OCI-LY3 (cell line): ENCODE measurements around the gene DPF3.

ENCODE experiments used
- H2AFZ ChIP-seq: fragments of 200-600, 300-600 bp; shearing (Covaris generic); 2 replicates; pipeline ENCODE4 v1.6.0; 2014; ENCODE audit warnings: antibody characterized with exemption, low read depth, low read length
- H3K27ac ChIP-seq: fragments of 200-600, 300-600 bp; sonication (generic); 2 replicates; pipeline ENCODE4 v1.5.1; 2014; ENCODE audit warnings: mild to moderate bottlenecking, low read length, moderate library complexity, mixed read lengths
- H3K27me3 ChIP-seq: fragments of 200-600, 300-600 bp; sonication (generic); 2 replicates; pipeline ENCODE4 v1.6.1; 2014; ENCODE audit warnings: low read depth, low read length, mixed read lengths
- H3K36me3 ChIP-seq: fragments of 200-600, 300-600 bp; sonication (generic); replicated peaks from 2 replicates; pipeline ENCODE3; 2014; ENCODE audit warnings: low read depth, low read length, mixed read lengths
- H3K4me1 ChIP-seq: fragments of 300-600, 200-600 bp; sonication (generic); 2 replicates; pipeline ENCODE4 v1.6.1; 2014; ENCODE audit warnings: low read length, mixed read lengths
- H3K4me2 ChIP-seq: fragments of 200-600, 300-600 bp; sonication (generic); 2 replicates; pipeline ENCODE4 v1.6.1; 2014; ENCODE audit warnings: low read length, mixed read lengths
- H3K4me3 ChIP-seq: fragments of 300-600, 200-600 bp; sonication (generic); 2 replicates; pipeline ENCODE4 v1.5.1; 2014; ENCODE audit warnings: antibody characterized with exemption, mild to moderate bottlenecking, low read length, moderate library complexity
- H3K79me2 ChIP-seq: fragments of 300-600, 200-600 bp; shearing (Covaris generic); 2 replicates; pipeline ENCODE4 v1.6.1; 2014; ENCODE audit warnings: mild to moderate bottlenecking, low read length, mixed read lengths
- H3K9ac ChIP-seq: fragments of 300-600, 200-600 bp; shearing (Covaris generic); 2 replicates; pipeline ENCODE4 v1.6.0; 2014; ENCODE audit warnings: mild to moderate bottlenecking, low read length, moderate library complexity
- H3K9me3 ChIP-seq: fragments of 200-600, 300-600 bp; shearing (Covaris generic); 2 replicates; pipeline ENCODE4 v1.6.1; 2014; ENCODE audit warnings: low read length, mixed read lengths; ENCODE audit not compliant: insufficient read depth
- H4K20me1 ChIP-seq: fragments of 200-600, 300-600 bp; sonication (generic); 2 replicates; pipeline ENCODE4 v1.6.1; 2016; ENCODE audit warnings: low read length, mixed read lengths; ENCODE audit not compliant: insufficient read depth
- EZH2phosphoT487 ChIP-seq: fragments of 200-600 bp; shearing (Covaris generic); IDR thresholded peaks from 2 replicates; pipeline ENCODE4 v1.6.1; 2018; ENCODE audit warnings: antibody characterized with exemption, mixed run types, low read depth
- TF ChIP-seq, protein P1 (sequence below): fragments of 200-600, 300-600 bp; sonication (generic); IDR thresholded peaks from 2 replicates; pipeline ENCODE4 v1.5.1; 2014; ENCODE audit warnings: antibody characterized with exemption, low read length, low read depth

Gene DPF3

DNA sequence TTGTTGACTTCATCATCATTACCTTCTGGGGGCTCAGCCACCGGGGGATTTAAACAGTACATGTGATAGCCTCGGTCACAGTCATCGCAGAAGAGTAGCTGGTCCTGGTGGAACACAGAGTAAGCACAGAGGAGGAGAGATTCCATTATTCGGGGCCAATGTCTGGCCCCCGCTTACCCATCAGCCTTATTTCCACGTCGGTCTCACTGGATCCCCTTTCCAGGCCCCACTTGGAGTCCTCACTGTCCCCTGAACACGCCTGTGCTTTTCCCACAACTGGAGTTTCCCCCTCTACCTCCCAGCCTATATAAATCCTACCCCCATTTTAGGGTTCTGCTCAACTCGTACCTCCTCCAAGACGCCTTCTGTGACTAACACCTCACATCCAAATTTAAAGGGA, 274.0 kb downstream of the DPF3 start:
- Histone ChIP-seq H3K4me2 (no peak overlapping the region), H3K79me2 (no peaks in the 10 kb centered on the region), H3K9ac (no peak overlapping the region), H3K4me1 (no peaks in the 10 kb centered on the region), H2AFZ (no peak overlapping the region), H3K36me3 (no peaks in the 10 kb centered on the region), H4K20me1 (no peaks in the 10 kb centered on the region), H3K4me3 (no peak overlapping the region), H3K27me3 (no peaks in the 10 kb centered on the region), H3K27ac (no peak overlapping the region), H3K9me3 (no peaks in the 10 kb centered on the region)
- TF ChIP-seq, protein P1, sequence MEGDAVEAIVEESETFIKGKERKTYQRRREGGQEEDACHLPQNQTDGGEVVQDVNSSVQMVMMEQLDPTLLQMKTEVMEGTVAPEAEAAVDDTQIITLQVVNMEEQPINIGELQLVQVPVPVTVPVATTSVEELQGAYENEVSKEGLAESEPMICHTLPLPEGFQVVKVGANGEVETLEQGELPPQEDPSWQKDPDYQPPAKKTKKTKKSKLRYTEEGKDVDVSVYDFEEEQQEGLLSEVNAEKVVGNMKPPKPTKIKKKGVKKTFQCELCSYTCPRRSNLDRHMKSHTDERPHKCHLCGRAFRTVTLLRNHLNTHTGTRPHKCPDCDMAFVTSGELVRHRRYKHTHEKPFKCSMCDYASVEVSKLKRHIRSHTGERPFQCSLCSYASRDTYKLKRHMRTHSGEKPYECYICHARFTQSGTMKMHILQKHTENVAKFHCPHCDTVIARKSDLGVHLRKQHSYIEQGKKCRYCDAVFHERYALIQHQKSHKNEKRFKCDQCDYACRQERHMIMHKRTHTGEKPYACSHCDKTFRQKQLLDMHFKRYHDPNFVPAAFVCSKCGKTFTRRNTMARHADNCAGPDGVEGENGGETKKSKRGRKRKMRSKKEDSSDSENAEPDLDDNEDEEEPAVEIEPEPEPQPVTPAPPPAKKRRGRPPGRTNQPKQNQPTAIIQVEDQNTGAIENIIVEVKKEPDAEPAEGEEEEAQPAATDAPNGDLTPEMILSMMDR = no peak
- TF ChIP-seq EZH2phosphoT487 = no peak

DNA sequence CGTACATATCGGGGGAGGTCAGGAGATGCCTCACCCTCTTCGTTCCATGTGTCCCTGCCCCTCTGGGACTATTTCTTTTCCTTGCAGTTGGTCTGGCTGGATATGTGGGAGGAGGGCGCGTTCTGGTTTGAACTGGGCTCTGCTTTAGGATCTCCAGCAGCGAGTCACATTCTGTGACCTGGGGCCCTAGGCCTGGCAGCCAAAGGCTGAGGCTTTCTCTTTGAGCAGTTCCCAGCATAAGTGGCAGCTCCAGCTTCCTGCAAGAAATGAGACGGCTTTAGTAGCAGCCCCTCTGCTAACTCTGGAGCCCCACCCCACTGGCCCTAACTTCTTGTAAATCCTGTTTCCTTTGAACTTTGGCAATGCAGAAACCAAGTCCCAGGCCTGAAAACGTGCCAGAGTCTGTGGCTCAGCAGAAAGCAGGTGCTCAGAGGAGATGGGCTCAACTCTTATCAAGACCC, 274.8 kb downstream of the DPF3 start:
- Histone ChIP-seq H4K20me1 (no peaks in the 10 kb centered on the region), H3K9ac (no peak overlapping the region), H3K27me3 (no peaks in the 10 kb centered on the region), H3K36me3 (no peaks in the 10 kb centered on the region), H3K4me2 (no peak overlapping the region), H3K79me2 (no peaks in the 10 kb centered on the region), H3K27ac (no peak overlapping the region), H2AFZ (no peak overlapping the region), H3K9me3 (no peaks in the 10 kb centered on the region), H3K4me3 (no peak overlapping the region), H3K4me1 (no peaks in the 10 kb centered on the region)
- TF ChIP-seq EZH2phosphoT487 = no peak
- TF ChIP-seq, protein P1 = no peak

DNA sequence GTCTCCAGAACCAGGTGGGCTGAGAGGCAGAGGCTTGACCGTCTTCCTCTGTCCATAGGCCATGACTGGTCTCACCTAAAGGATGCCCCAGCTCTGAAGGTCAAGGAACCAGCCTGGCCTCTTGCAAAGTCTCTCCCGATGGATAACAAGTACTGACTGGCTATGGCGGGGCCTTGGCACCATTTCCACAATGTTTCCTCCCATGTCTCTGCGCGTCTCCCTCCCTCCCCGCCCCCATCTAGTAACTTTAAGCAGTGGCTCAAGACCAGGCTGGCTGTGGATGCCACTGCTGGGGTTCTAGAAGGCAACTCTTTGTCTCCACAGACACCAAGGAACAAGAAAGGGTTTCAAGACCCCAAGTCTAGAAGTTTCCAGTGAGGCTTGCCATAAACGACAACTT, 275.5 kb downstream of the DPF3 start:
- TF ChIP-seq EZH2phosphoT487 = no peak
- TF ChIP-seq, protein P1 = no peak
- no peaks in the 10 kb centered on the region for H3K4me1 ChIP-seq

DNA sequence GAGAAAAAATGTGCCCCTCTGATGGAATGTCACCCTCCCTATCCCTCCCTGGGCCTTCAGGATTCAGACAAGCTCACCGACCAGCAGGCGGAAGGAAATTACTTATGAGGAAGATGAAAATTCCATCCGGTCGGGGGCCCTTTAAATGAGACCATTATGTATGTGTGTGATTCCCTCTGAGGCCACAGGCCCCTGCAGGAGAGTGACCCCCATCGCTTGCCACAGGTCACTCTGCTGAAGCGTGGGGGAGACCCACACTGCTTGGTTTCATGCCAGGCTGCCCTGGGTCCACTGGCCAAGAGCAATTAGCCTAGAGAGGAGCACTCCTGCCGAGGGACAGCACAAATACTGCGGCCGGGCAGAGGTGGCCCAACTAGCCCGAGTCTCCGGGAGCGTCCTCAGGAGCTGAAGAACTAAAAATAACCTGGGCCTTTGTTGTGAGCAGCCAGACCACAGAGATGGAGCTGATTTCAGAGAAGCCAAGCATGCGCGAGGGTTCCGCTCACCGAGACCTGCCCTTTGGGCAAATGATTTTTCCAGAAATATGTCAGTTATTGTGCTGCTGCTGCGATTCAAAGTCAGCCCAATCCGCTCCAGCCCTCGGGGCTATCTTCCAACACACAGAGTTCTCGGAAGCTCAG, 276.4 kb downstream of the DPF3 start:
- TF ChIP-seq, protein P1 = no peak
- TF ChIP-seq EZH2phosphoT487 = no peak
- Histone ChIP-seq H3K4me3 (no peak overlapping the region), H3K4me2 (no peak overlapping the region), H4K20me1 (no peaks in the 10 kb centered on the region), H3K9ac (no peak overlapping the region), H3K27ac (no peak overlapping the region), H2AFZ (no peak overlapping the region), H3K79me2 (no peaks in the 10 kb centered on the region), H3K27me3 (no peaks in the 10 kb centered on the region), H3K9me3 (no peaks in the 10 kb centered on the region), H3K36me3 (no peaks in the 10 kb centered on the region), H3K4me1 (no peaks in the 10 kb centered on the region)

More for the DNA sequence above, 275.5 kb downstream of the DPF3 start:
- Histone ChIP-seq H3K4me3 (no peak overlapping the region), H3K4me2 (no peak overlapping the region), H3K9me3 (no peaks in the 10 kb centered on the region), H2AFZ (no peak overlapping the region), H3K27me3 (no peaks in the 10 kb centered on the region), H3K36me3 (no peaks in the 10 kb centered on the region), H3K9ac (no peak overlapping the region), H4K20me1 (no peaks in the 10 kb centered on the region), H3K27ac (no peak overlapping the region), H3K79me2 (no peaks in the 10 kb centered on the region)
